WTC11 (cell line): ENCODE data around the gene TPP1.

Experiments
- GABPB1 ChIP-seq: sonication (generic); formaldehyde crosslinking; IDR thresholded peaks from 2 replicates; pipeline ENCODE4 v1.8.1; 2023; ENCODE audit warnings: mild to moderate bottlenecking, missing genetic modification reagents
- GTF2I ChIP-seq: fragments of 250-450 bp; sonication (Bioruptor Pico); conservative IDR thresholded peaks from 2 replicates; pipeline ENCODE4 v1.4.0; 2021; ENCODE audit warnings: mild to moderate bottlenecking
- KAT7 ChIP-seq: sonication (generic); formaldehyde crosslinking; IDR thresholded peaks from 2 replicates; pipeline ENCODE4 v1.8.1; 2023; ENCODE audit warnings: missing genetic modification reagents, mild to moderate bottlenecking, borderline replicate concordance
- NR2C2 ChIP-seq: sonication (generic); formaldehyde crosslinking; IDR thresholded peaks from 2 replicates; pipeline ENCODE4 v1.8.0; 2022; ENCODE audit warnings: mild to moderate bottlenecking, missing genetic modification reagents
- TEAD4 ChIP-seq: sonication (generic); formaldehyde crosslinking; IDR thresholded peaks from 2 replicates; pipeline ENCODE4 v1.8.0; 2022; ENCODE audit warnings: mild to moderate bottlenecking, missing genetic modification reagents
- ZNF317 ChIP-seq: sonication (generic); formaldehyde crosslinking; IDR thresholded peaks from 2 replicates; pipeline ENCODE4 v1.8.1; 2023; ENCODE audit warnings: low read depth, mild to moderate bottlenecking, moderate library complexity, missing genetic modification reagents, borderline replicate concordance
- TF ChIP-seq, protein P1 (sequence below): fragments of 200-600 bp; IDR thresholded peaks from 2 replicates; pipeline ENCODE4 v1.8.0; 2022; ENCODE audit warnings: antibody characterized with exemption
- TF ChIP-seq, protein P2 (sequence below): sonication (generic); formaldehyde crosslinking; IDR thresholded peaks from 2 replicates; pipeline ENCODE4 v1.8.1; 2023; ENCODE audit warnings: mild to moderate bottlenecking, missing genetic modification reagents, moderate library complexity

DNA sequence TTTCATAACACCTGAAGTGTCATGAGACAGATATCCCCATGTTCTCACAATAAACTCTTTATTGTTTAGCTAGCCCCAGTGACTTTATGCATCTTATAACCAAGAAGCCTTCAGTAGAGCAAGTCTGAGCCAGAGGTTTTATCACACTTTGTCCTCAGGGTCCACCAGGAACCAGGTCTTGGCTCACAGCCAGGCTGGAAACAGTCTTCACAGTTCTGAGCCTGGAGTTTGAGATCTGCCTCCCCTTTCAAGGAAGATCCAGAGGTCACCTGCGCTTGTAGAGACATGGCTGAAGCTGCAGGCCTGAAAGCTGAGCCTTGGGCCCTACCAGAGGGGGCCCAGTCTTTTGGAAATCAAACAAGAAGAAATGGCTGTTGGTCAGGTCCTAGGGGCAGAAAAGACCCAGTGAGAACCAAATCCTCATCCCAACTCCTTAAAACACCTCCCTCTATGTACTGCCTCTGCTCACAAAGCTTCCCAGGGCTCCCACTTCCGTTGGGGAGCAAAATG is 19.3 kb downstream of the TPP1 start:
- TF ChIP-seq, protein P1, sequence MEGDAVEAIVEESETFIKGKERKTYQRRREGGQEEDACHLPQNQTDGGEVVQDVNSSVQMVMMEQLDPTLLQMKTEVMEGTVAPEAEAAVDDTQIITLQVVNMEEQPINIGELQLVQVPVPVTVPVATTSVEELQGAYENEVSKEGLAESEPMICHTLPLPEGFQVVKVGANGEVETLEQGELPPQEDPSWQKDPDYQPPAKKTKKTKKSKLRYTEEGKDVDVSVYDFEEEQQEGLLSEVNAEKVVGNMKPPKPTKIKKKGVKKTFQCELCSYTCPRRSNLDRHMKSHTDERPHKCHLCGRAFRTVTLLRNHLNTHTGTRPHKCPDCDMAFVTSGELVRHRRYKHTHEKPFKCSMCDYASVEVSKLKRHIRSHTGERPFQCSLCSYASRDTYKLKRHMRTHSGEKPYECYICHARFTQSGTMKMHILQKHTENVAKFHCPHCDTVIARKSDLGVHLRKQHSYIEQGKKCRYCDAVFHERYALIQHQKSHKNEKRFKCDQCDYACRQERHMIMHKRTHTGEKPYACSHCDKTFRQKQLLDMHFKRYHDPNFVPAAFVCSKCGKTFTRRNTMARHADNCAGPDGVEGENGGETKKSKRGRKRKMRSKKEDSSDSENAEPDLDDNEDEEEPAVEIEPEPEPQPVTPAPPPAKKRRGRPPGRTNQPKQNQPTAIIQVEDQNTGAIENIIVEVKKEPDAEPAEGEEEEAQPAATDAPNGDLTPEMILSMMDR: no peak
- TF ChIP-seq KAT7 (CRISPR knock-in tag) (no peak), GABPB1 (CRISPR knock-in tag) (no peak), GTF2I (CRISPR knock-in tag) (no peak), TEAD4 (CRISPR knock-in tag) (no peak), NR2C2 (CRISPR knock-in tag) (no peak), ZNF317 (CRISPR knock-in tag) (no peak)
- TF ChIP-seq, protein P2, sequence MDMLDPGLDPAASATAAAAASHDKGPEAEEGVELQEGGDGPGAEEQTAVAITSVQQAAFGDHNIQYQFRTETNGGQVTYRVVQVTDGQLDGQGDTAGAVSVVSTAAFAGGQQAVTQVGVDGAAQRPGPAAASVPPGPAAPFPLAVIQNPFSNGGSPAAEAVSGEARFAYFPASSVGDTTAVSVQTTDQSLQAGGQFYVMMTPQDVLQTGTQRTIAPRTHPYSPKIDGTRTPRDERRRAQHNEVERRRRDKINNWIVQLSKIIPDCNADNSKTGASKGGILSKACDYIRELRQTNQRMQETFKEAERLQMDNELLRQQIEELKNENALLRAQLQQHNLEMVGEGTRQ (CRISPR knock-in tag): no peak
